CD8-positive, alpha-beta memory T cell (primary cell): ENCODE results near the gene RTP2. TPM values are rescaled to one million over a fixed set of nuclear protein-coding genes. Genes with fewer than 3 reads are reported as not detected.

ENCODE experiments used
- CTCF ChIA-PET: fragments of 350-600 bp; sonication (Branson Sonifier 250); formaldehyde crosslinking; loops from one replicate; lab custom pipeline; 2021; ENCODE audit warnings: antibody characterized with exemption; lab: Charles Lee
- POLR2A ChIA-PET: fragments of 350-600 bp; sonication (Branson Sonifier 250); formaldehyde crosslinking; loops from one replicate; lab custom pipeline; 2021; ENCODE audit warnings: antibody characterized with exemption; lab: Charles Lee
- DNase-seq, 5 donors: peaks; one replicate each; pipeline versions ENCODE4 v3.0.0 to v3.0.0-alpha.2; 2020 to 2022; ENCODE audit warnings: mixed read lengths in 1 of 5
- H3K27ac ChIP-seq: one replicate; pipeline ENCODE4 v1.7.0; 2013; ENCODE audit warnings: low read depth, mild to moderate bottlenecking, low read length, moderate library complexity
- H3K27me3 ChIP-seq: 2 replicates; pipeline ENCODE4 v1.7.0; 2013; ENCODE audit warnings: low read length, mild to moderate bottlenecking; ENCODE audit not compliant: insufficient read depth, poor library complexity, severe bottlenecking
- H3K36me3 ChIP-seq: 2 replicates; pipeline ENCODE4 v1.7.0; 2013; ENCODE audit warnings: mild to moderate bottlenecking, low read length, moderate library complexity; ENCODE audit not compliant: insufficient read depth
- H3K4me1 ChIP-seq: 2 replicates; pipeline ENCODE4 v1.7.0; 2013; ENCODE audit warnings: mild to moderate bottlenecking, low read length, moderate library complexity; ENCODE audit not compliant: insufficient read depth
- H3K4me3 ChIP-seq: 2 replicates; pipeline ENCODE4 v1.7.0; 2013; ENCODE audit warnings: mild to moderate bottlenecking, low read length
- H3K9me3 ChIP-seq: 2 replicates; pipeline ENCODE4 v1.7.0; 2013; ENCODE audit warnings: mild to moderate bottlenecking, low read length
- H3K27ac Mint-ChIP-seq, 8 donors: one replicate each; pipeline ENCODE4 v1.8.0; 2020 to 2021; ENCODE audit warnings: mixed read lengths in 8 of 8, mild to moderate bottlenecking in 6 of 8, inconsistent platforms in 3 of 8, moderate library complexity in 3 of 8
- H3K27me3 Mint-ChIP-seq, 2 donors: one replicate each; pipeline ENCODE4 v1.8.0; 2020 to 2021; ENCODE audit warnings: mixed read lengths in 2 of 2, mild to moderate bottlenecking in 1 of 2, moderate library complexity in 1 of 2
- H3K36me3 Mint-ChIP-seq, 3 donors: one replicate each; pipeline ENCODE4 v1.8.0; 2020 to 2021; ENCODE audit warnings: mixed read lengths in 3 of 3, inconsistent platforms in 1 of 3, mild to moderate bottlenecking in 1 of 3
- H3K4me1 Mint-ChIP-seq, 3 donors: one replicate each; pipeline ENCODE4 v1.8.0; 2020 to 2021; ENCODE audit warnings: mixed read lengths in 3 of 3, inconsistent platforms in 1 of 3, mild to moderate bottlenecking in 1 of 3
- H3K4me3 Mint-ChIP-seq, 7 donors: one replicate each; pipeline ENCODE4 v1.8.0; 2020 to 2021; ENCODE audit warnings: mixed read lengths in 7 of 7, mild to moderate bottlenecking in 6 of 7, moderate library complexity in 4 of 7, inconsistent platforms in 2 of 7
- H3K9me3 Mint-ChIP-seq, 5 donors: one replicate each; pipeline ENCODE4 v1.8.0; 2020 to 2022; ENCODE audit warnings: mixed read lengths in 5 of 5, mild to moderate bottlenecking in 3 of 5, moderate library complexity in 2 of 5, inconsistent platforms in 1 of 5
- polyA plus RNA-seq: library from polyadenylated mRNA; unstranded; fragments of 300-500 nt; fragmentation: Illumina TruSeq; gene quantifications from one replicate; pipeline ENCODE4 v1.2.3, GENCODE V29; 2021
- total RNA-seq, 2 experiments: library from RNA; stranded (reverse); gene quantifications; one replicate each; pipeline ENCODE4 v1.2.3, GENCODE V29; 2021

RTP2 gene
- total and polyA plus RNA-seq, 3 experiments from 2014 or later, result not detected

DNA sequence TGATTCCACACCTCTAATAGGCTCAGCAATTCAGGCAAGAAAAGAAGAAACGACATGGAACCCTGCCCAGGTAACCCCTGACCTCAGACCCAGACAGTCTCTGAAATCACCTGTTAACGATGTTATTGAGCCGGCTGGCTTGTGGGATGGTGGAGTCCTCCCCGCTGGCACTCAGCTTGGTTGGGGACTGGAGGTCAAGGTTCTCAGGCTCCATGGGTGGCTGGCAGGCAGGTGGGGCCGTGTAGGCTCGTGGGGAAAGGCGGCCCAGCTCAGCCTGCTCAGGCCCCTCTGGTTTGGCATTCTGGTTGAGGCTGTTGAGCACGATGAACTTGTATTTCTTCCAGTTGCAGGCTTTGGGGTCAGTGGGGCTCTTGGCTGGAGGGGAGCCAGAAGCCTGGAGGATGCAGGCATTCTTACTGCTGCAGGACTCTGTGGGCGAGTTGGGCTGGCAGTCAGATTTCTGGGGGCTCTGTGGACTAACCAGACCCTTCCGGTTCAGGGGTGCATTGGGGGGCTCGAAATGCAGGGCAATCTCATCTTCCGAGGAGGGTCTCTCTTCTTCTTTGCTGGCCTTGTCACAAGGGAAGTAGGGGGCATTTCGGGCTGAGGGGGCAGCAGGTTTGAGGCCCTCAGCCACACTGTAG lies 26.7 kb upstream of the RTP2 start:
- H3K36me3 ChIP-seq, result peaks cover 37% of the 10 kb centered on the region
- Mint-ChIP-seq H3K4me1 (no peaks in the 10 kb centered on the region), H3K36me3 (peaks cover 0 to 95% (median 43%) of the 10 kb centered on the region in 3 donors), H3K27me3 (no peaks in the 10 kb centered on the region), H3K27ac (no peak overlapping the region), H3K9me3 (no peaks in the 10 kb centered on the region), H3K4me3 (no peak overlapping the region)
- no peaks in the 10 kb centered on the region for H3K4me1 ChIP-seq
- no peak for DNase-seq
- H3K27me3 ChIP-seq, result no peaks in the 10 kb centered on the region
- H3K4me3 ChIP-seq, result no peak overlapping the region
- no peaks in the 10 kb centered on the region for H3K9me3 ChIP-seq
- CTCF ChIA-PET, result no interaction called here
- H3K27ac ChIP-seq, result no peak overlapping the region
- POLR2A ChIA-PET, result no interaction called here

DNA sequence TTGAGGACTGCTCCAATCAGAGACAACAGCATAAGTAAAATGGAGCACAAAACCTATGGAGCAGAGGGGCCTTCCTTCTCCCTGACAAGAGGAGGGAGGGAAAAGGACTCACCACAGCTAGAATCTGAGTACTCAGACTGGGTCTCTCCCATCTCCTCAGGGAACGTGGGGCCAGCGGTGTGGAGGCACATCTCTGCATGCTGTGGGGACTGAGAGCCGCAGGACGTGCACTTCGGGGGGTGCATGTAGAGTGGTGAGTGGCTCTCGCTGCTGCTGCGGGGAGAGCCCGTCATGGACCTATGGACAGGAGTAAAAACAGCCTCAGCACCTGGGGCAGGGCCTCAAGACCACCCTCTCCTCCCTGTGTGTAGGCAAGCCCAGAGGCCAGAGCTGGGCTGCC lies 25.9 kb upstream of the RTP2 start:
- CTCF ChIA-PET, result interaction anchor here (1.3 to 2.7 kb wide), 2 partner anchors 11 to 1227 kb away, joined by 4 to 16 read pairs; no protein-coding TSS in a partner anchor
- Histone ChIP-seq H3K27ac (no peak overlapping the region), H3K27me3 (no peaks in the 10 kb centered on the region), H3K36me3 (peaks cover 44% of the 10 kb centered on the region), H3K4me1 (no peaks in the 10 kb centered on the region), H3K4me3 (no peak overlapping the region), H3K9me3 (no peaks in the 10 kb centered on the region)
- Mint-ChIP-seq H3K27me3 (no peaks in the 10 kb centered on the region), H3K4me3 (no peak overlapping the region), H3K9me3 (no peaks in the 10 kb centered on the region), H3K36me3 (peaks cover 6 to 99% (median 47%) of the 10 kb centered on the region in 3 donors), H3K4me1 (no peaks in the 10 kb centered on the region), H3K27ac (peak overlapping the region in 1 of 8 donors; percentile 65)
- POLR2A ChIA-PET, result no interaction called here
- no peak for DNase-seq

DNA sequence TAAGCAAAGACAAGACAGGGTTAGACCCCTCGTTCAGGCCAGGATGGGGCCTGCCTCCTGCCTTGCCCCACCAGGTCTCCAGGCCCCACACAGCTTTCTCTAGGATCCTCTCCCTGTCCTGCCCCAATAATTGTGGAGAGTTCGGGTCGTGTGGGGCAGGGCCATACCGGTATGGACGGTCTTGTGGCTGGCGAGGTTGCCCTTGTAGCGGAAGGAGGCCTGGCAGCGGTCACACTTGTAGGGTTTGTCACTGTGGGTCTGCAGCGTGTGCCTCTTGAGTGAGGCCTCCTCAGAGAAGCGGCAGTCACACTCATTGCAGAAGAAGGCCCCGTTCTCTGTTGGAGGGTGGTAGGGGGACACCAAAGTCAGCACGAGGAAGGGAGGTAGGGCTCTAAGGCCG lies 24.2 kb upstream of the RTP2 start:
- DNase-seq, result no peak
- Histone ChIP-seq H3K4me3 (no peak overlapping the region), H3K9me3 (no peaks in the 10 kb centered on the region), H3K27ac (no peak overlapping the region), H3K4me1 (no peaks in the 10 kb centered on the region), H3K27me3 (no peaks in the 10 kb centered on the region), H3K36me3 (peaks cover 48% of the 10 kb centered on the region)
- ChIA-PET CTCF (interaction anchor here (0.6 to 2.7 kb wide), 3 partner anchors 11 to 1227 kb away, joined by 3 to 16 read pairs (median 3); no protein-coding TSS in a partner anchor), POLR2A (no interaction called here)
- Mint-ChIP-seq H3K4me3 (no peak overlapping the region), H3K4me1 (no peaks in the 10 kb centered on the region), H3K9me3 (no peaks in the 10 kb centered on the region), H3K27me3 (no peaks in the 10 kb centered on the region), H3K36me3 (peaks cover 6 to 98% (median 48%) of the 10 kb centered on the region in 3 donors), H3K27ac (no peak overlapping the region)

DNA sequence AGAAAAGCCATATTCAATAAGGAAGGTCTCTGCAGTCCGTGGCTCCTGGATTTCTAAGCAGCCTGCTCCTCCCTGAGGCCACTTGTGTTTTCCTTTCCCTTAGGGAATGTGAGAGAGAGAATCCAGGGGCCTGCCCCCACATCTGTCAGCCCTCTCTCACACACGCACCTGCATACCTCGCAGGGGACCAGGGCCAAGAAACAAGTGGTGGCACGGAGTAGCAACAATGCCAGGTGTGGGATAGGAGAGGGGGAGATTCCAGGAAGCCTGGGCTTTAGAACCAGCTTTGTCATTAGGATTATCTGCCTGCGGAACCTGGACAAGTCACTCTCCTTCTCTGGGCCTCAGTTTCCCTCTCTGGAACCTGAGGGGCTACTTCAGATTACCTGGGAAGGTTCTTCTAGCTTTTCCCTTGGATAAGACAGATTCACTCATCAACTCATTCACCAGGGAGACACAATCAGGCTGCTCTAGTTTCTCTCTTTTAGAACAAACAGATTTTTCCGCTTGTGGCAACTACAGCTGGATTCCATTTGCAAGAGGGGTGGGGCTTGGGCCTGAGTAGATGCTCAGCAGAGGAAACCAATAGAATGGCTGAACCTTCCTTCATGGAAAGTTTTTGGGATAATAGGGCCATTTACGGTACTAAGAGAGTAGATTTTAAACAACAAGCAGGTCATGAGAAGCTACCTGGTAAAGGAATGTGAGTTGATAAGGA lies 23.5 kb upstream of the RTP2 start:
- H3K36me3 ChIP-seq, result peaks cover 48% of the 10 kb centered on the region
- POLR2A ChIA-PET, result no interaction called here

DNA sequence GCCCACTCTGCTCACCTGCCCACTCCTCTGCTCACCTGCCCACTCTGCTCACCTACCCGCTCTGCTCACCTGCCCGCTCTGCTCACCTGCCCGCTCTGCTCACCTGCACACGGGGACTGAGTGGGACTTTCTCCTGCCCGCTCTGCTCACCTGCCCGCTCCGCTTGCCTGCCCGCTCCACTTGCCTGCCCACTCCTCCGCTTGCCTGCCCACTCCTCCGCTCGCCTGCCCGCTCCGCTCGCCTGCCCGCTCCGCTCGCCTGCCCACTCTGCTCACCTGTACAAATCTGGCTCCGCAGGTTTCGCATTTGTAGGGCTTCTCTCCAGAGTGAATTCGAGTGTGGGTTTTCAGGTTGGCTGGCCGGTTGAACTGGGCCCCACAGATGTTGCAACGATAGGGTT lies 22.9 kb upstream of the RTP2 start:
- H3K4me1 ChIP-seq, result no peaks in the 10 kb centered on the region
- Mint-ChIP-seq H3K27me3 (no peaks in the 10 kb centered on the region), H3K27ac (peak overlapping the region in 2 of 8 donors; percentile 63 to 68), H3K4me1 (no peaks in the 10 kb centered on the region), H3K9me3 (no peaks in the 10 kb centered on the region), H3K4me3 (no peak overlapping the region), H3K36me3 (peaks cover 6 to 96% (median 46%) of the 10 kb centered on the region in 3 donors)
- peaks cover 48% of the 10 kb centered on the region for H3K36me3 ChIP-seq
- H3K9me3 ChIP-seq, result no peaks in the 10 kb centered on the region
- no peak overlapping the region for H3K27ac ChIP-seq
- H3K27me3 ChIP-seq, result no peaks in the 10 kb centered on the region
- no peak overlapping the region for H3K4me3 ChIP-seq
- ChIA-PET POLR2A (no interaction called here), CTCF (no interaction called here)
- DNase-seq, result no peak

More for the DNA sequence above, 23.5 kb upstream of the RTP2 start:
- no peaks in the 10 kb centered on the region for H3K4me1 Mint-ChIP-seq
- H3K27ac ChIP-seq, result no peak overlapping the region
- H3K4me3 ChIP-seq, result no peak overlapping the region
- no peaks in the 10 kb centered on the region for H3K27me3 Mint-ChIP-seq
- H3K36me3 Mint-ChIP-seq, result peaks cover 6 to 97% (median 46%) of the 10 kb centered on the region in 3 donors
- no peaks in the 10 kb centered on the region for H3K9me3 Mint-ChIP-seq
- H3K27me3 ChIP-seq, result no peaks in the 10 kb centered on the region
- no peak for DNase-seq
- peak overlapping the region in 1 of 8 donors; percentile 63 for H3K27ac Mint-ChIP-seq
- CTCF ChIA-PET, result interaction anchor here (1.0 to 2.7 kb wide), 2 partner anchors 11 to 14 kb away, joined by 3 to 16 read pairs; no protein-coding TSS in a partner anchor
- H3K9me3 ChIP-seq, result no peaks in the 10 kb centered on the region
- no peaks in the 10 kb centered on the region for H3K4me1 ChIP-seq
- no peak overlapping the region for H3K4me3 Mint-ChIP-seq

DNA sequence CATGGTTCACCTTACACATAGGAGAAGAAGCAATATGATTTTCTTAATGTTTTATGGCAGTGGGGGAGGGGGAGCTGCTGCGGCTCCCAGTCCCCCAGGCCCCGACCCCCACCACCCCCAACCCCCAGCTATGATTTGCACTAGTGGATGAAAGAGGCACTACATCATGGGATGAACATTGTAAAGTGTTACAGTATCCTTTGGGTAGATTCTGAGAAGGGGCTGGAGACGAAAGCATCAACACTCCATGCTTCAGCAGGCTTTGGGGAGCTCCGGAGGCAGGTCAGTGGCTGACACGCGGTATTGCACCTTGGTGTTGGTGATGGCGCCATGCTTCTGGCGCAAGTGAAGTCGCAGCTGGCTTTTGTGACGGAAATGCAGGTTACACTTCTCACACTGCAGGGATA lies 19.9 kb upstream of the RTP2 start:
- Histone ChIP-seq H3K4me1 (no peaks in the 10 kb centered on the region), H3K36me3 (peaks cover 27% of the 10 kb centered on the region), H3K27ac (no peak overlapping the region), H3K9me3 (no peaks in the 10 kb centered on the region), H3K4me3 (no peak overlapping the region), H3K27me3 (no peaks in the 10 kb centered on the region)
- Mint-ChIP-seq H3K36me3 (peaks cover 6 to 68% (median 31%) of the 10 kb centered on the region in 3 donors), H3K27me3 (no peaks in the 10 kb centered on the region), H3K4me3 (no peak overlapping the region), H3K9me3 (no peaks in the 10 kb centered on the region), H3K4me1 (no peaks in the 10 kb centered on the region), H3K27ac (peak overlapping the region in 1 of 8 donors; percentile 77)
- ChIA-PET POLR2A (no interaction called here), CTCF (interaction anchor here (0.8 to 0.9 kb wide), 2 partner anchors 19 to 403 kb away, joined by 3 read pairs; no protein-coding TSS in a partner anchor)
- no peak for DNase-seq

DNA sequence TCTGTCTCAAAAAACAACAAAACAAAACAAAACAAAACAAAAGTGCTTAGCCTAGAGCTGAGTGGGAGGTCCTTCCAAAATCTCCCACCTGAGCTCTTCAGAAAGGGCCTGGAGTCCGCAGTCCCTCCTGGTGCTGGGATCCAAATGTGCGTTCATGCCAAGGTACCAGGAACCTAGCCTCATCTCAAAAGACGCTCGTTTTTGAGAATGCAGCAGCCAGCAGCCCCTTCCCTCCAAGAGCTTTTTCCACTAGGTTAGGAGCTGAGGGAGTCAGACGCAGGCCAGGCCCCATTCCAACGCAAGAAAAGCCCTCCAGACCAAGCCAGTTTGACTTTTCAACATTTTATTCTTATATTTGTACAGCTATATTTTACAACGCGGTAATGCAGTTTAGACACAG lies 18.7 kb upstream of the RTP2 start:
- Mint-ChIP-seq H3K27me3 (no peaks in the 10 kb centered on the region), H3K27ac (no peak overlapping the region), H3K9me3 (no peaks in the 10 kb centered on the region), H3K4me1 (no peaks in the 10 kb centered on the region), H3K36me3 (peaks cover 6 to 56% (median 24%) of the 10 kb centered on the region in 3 donors), H3K4me3 (no peak overlapping the region)
- Histone ChIP-seq H3K36me3 (peaks cover 18% of the 10 kb centered on the region), H3K4me3 (no peak overlapping the region), H3K27me3 (no peaks in the 10 kb centered on the region), H3K9me3 (no peaks in the 10 kb centered on the region), H3K27ac (no peak overlapping the region), H3K4me1 (no peaks in the 10 kb centered on the region)
- no peak for DNase-seq
- CTCF ChIA-PET, result interaction anchor here (1.7 to 3.4 kb wide), 2 partner anchors 19 to 402 kb away, joined by 14 to 16 read pairs; no protein-coding TSS in a partner anchor
- POLR2A ChIA-PET, result no interaction called here

DNA sequence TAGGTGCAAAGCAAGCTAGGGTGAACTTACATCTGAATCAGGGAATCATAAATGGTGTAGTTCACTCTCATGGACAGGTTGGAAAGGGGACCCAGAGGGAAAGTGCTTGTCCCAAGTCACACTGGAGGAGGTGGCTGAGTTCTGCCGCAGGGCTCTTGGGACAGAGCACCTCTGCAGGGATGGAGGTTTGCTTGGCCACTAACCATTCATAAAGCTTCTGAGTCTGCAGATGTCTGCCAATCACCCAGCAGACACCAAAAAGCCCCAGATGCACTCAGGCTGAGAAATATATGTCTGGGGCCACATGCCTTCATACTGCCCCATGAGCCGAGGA lies 17.9 kb upstream of the RTP2 start:
- no peaks in the 10 kb centered on the region for H3K27me3 Mint-ChIP-seq
- no peaks in the 10 kb centered on the region for H3K9me3 Mint-ChIP-seq
- DNase-seq, result no peak
- H3K27ac Mint-ChIP-seq, result peak overlapping the region in 2 of 8 donors; percentile 4 to 42
- H3K36me3 Mint-ChIP-seq, result peaks cover 6 to 49% (median 22%) of the 10 kb centered on the region in 3 donors
- CTCF ChIA-PET, result interaction anchor here (0.5 to 3.4 kb wide), 3 partner anchors 20 to 401 kb away, joined by 3 to 16 read pairs (median 14); no protein-coding TSS in a partner anchor
- Histone ChIP-seq H3K27ac (no peak overlapping the region), H3K36me3 (peaks cover 12% of the 10 kb centered on the region), H3K4me1 (no peaks in the 10 kb centered on the region), H3K27me3 (no peaks in the 10 kb centered on the region), H3K4me3 (no peak overlapping the region), H3K9me3 (no peaks in the 10 kb centered on the region)
- H3K4me3 Mint-ChIP-seq, result no peak overlapping the region
- POLR2A ChIA-PET, result no interaction called here
- H3K4me1 Mint-ChIP-seq, result no peaks in the 10 kb centered on the region
